Upper lobe of left lung (tissue), 4 donors: ENCODE results near the gene CFC1.
"Not testable (repeated sequence)": the region's sequence is repeated elsewhere in the genome, so short reads cannot be mapped to it uniquely, and the experiment has no call there.

Experiments used
- EP300 ChIP-seq, 4 donors: sonication (generic); formaldehyde crosslinking; IDR thresholded peaks; one replicate each; pipeline ENCODE4 v1.5.1; 2017; ENCODE audit warnings: antibody characterized with exemption in 4 of 4, control low read depth in 2 of 4
- POLR2A ChIP-seq, 4 donors: fragments of 450-650 bp; IDR thresholded peaks; one replicate each; pipeline ENCODE4 v1.5.1; 2016 to 2017; ENCODE audit warnings: antibody characterized with exemption in 4 of 4, mild to moderate bottlenecking in 2 of 4
- POLR2AphosphoS5 ChIP-seq, 2 donors: sonication (generic); formaldehyde crosslinking; IDR thresholded peaks; one replicate each; pipeline ENCODE4 v1.5.1; 2017; ENCODE audit warnings: antibody characterized with exemption in 2 of 2
- TF ChIP-seq, protein P1 (sequence below), 6 experiments: fragments of 450-650 bp in 4 of 6; fragments of 200-600 bp in 2 of 6; sonication (generic) in 2 of 6; IDR thresholded peaks; one replicate each; pipeline ENCODE4 v1.5.1; 2016 to 2019; ENCODE audit warnings: antibody characterized with exemption in 6 of 6

DNA sequence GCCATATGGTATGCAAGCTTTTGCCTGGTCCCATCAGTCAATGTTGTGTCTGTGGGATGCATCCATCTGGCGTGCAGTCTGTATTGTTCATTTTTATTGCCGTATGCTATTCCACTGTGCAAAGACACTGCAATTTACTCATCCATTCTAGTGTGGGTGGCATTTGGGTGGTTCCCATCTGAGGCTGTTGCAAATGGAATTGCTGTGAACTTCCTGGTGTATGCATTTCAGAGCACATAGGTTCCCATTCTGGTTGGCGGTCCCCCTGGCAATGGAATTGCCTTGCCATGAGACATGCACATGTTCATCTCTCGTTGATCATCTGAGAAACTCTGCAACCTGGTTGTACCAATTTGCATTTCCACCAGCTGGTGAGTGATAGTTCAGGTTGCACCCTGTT lies 21.8 kb downstream of the CFC1 start:
- TF ChIP-seq, protein P1, sequence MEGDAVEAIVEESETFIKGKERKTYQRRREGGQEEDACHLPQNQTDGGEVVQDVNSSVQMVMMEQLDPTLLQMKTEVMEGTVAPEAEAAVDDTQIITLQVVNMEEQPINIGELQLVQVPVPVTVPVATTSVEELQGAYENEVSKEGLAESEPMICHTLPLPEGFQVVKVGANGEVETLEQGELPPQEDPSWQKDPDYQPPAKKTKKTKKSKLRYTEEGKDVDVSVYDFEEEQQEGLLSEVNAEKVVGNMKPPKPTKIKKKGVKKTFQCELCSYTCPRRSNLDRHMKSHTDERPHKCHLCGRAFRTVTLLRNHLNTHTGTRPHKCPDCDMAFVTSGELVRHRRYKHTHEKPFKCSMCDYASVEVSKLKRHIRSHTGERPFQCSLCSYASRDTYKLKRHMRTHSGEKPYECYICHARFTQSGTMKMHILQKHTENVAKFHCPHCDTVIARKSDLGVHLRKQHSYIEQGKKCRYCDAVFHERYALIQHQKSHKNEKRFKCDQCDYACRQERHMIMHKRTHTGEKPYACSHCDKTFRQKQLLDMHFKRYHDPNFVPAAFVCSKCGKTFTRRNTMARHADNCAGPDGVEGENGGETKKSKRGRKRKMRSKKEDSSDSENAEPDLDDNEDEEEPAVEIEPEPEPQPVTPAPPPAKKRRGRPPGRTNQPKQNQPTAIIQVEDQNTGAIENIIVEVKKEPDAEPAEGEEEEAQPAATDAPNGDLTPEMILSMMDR (IDR thresholded peaks at IDR 0.05): not testable (repeated sequence)
- TF ChIP-seq POLR2AphosphoS5, POLR2A, EP300 (IDR thresholded peaks at IDR 0.05): not testable (repeated sequence)
